ENCODE results near the gene ADORA2A.

DNA sequence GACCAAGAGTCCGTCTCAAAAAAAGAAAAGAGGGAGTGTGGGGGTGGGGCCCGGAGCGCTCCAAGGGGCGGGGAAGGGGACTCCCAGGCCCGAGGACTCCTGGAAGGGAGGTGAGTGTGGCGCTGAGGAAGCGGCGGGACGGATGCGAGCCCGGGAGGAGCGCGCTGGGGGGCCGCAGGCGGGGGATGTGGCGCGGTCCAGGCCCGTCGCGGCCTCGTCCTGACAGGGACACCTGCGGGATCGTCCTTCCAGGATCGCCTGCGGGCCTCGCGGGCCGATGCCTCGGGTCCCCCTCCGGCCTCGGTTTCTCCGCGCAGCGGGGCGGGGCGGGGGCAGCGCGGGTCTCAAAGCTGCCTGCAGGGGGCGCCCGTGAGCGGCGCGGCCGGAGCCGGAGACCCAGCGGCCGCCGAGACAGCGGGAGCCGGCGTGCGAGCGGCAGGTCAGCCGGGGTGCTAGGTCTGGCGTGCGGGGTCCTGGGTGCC, 3.8 kb upstream of the ADORA2A start:
- TF ChIP-seq, protein P1, sequence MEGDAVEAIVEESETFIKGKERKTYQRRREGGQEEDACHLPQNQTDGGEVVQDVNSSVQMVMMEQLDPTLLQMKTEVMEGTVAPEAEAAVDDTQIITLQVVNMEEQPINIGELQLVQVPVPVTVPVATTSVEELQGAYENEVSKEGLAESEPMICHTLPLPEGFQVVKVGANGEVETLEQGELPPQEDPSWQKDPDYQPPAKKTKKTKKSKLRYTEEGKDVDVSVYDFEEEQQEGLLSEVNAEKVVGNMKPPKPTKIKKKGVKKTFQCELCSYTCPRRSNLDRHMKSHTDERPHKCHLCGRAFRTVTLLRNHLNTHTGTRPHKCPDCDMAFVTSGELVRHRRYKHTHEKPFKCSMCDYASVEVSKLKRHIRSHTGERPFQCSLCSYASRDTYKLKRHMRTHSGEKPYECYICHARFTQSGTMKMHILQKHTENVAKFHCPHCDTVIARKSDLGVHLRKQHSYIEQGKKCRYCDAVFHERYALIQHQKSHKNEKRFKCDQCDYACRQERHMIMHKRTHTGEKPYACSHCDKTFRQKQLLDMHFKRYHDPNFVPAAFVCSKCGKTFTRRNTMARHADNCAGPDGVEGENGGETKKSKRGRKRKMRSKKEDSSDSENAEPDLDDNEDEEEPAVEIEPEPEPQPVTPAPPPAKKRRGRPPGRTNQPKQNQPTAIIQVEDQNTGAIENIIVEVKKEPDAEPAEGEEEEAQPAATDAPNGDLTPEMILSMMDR (IDR thresholded peaks at IDR 0.05), result no peak
- no peak for TF ChIP-seq POLR2A (IDR thresholded peaks at IDR 0.05)

Measured in lower leg skin (tissue), 3 donors.